Subcutaneous abdominal adipose tissue (tissue), 5 donors: ENCODE results near the gene ERCC8.

ENCODE experiments used
- H3K27ac ChIP-seq: one replicate; pipeline ENCODE4 v1.7.0; 2013; ENCODE audit warnings: low read depth, mild to moderate bottlenecking, inconsistent platforms, low read length, moderate library complexity
- H3K27me3 ChIP-seq, 5 donors: one replicate each; pipeline ENCODE4 v1.7.0; 2013; ENCODE audit warnings: low read length in 5 of 5, inconsistent platforms in 1 of 5; ENCODE audit not compliant: control insufficient read depth in 5 of 5, insufficient read depth in 4 of 5
- H3K36me3 ChIP-seq, 5 donors: one replicate each; pipeline ENCODE4 v1.7.0; 2013; ENCODE audit warnings: low read length in 5 of 5; ENCODE audit not compliant: control insufficient read depth in 5 of 5, insufficient read depth in 5 of 5
- H3K4me1 ChIP-seq, 5 donors: one replicate each; pipeline ENCODE4 v1.7.0; 2013; ENCODE audit warnings: low read length in 5 of 5, mild to moderate bottlenecking in 3 of 5, moderate library complexity in 1 of 5; ENCODE audit not compliant: control insufficient read depth in 5 of 5, insufficient read depth in 5 of 5
- H3K4me3 ChIP-seq, 5 donors: one replicate each; pipeline ENCODE4 v1.7.0; 2013; ENCODE audit warnings: low read length in 5 of 5, low read depth in 1 of 5
- H3K9ac ChIP-seq, 5 donors: one replicate each; pipeline ENCODE4 v1.7.0; 2013; ENCODE audit warnings: low read length in 5 of 5, mild to moderate bottlenecking in 4 of 5, moderate library complexity in 3 of 5
- H3K9me3 ChIP-seq, 5 donors: one replicate each; pipeline ENCODE4 v1.7.0; 2013; ENCODE audit warnings: low read length in 5 of 5; ENCODE audit not compliant: control insufficient read depth in 5 of 5
- donor health status: healthy.
- donor health status: healthy.
- donor health status: healthy.
- donor health status: healthy.
- donor health status: healthy.

ERCC8 gene

DNA sequence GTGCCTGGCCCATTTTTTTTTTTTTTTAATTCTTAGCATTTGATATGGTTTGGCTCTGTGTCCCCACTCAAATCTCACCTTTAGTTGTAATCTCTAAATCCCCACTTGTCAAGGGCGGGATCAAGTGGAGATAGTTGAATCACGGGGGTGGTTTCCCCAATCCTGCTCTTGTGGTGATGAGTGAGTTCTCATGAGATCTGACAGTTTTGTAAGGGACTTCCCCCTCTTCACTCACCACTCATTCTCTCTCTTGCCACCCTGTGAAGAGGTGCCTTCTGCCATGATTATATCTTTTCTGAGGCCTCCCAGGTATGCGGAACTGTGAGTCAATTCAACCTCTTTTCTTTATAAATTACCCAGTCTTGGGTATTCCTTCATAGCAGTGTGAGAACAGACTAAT, 27.4 kb upstream of the ERCC8 start:
- H3K36me3 ChIP-seq: no peaks in the 10 kb centered on the region
- H3K4me3 ChIP-seq: no peak overlapping the region
- peaks cover 0 to 11% (median 2%) of the 10 kb centered on the region in 5 donors for H3K9me3 ChIP-seq
- no peak overlapping the region for H3K9ac ChIP-seq
- no peaks in the 10 kb centered on the region for H3K27me3 ChIP-seq
- no peaks in the 10 kb centered on the region for H3K4me1 ChIP-seq
- H3K27ac ChIP-seq: no peak overlapping the region

DNA sequence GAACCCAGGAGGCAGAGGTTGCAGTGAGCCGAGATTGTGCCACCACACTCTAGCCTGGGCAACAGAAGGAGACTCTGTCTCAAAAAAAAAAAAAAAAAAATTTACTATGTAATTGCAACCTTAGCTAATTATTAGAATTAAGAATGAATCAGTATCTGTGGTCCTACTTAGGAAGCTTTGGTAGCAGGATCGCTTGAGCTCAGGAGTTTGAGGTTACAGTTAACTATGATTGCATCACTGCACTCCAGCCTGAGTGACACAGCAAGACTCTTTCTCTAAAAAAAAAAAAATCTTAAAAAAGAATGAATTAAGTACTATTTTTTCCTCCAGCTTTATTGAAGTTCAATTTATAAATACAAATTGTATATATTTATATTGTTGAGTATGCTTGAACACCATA, 16.8 kb upstream of the ERCC8 start:
- H3K4me3 ChIP-seq: no peak overlapping the region
- H3K9me3 ChIP-seq: peaks cover 3 to 4% (median 3%) of the 10 kb centered on the region in 5 donors
- H3K36me3 ChIP-seq: no peaks in the 10 kb centered on the region
- no peak overlapping the region for H3K27ac ChIP-seq
- no peaks in the 10 kb centered on the region for H3K27me3 ChIP-seq
- peaks cover 0 to 10% (median 4%) of the 10 kb centered on the region in 5 donors for H3K4me1 ChIP-seq
- H3K9ac ChIP-seq: no peak overlapping the region

DNA sequence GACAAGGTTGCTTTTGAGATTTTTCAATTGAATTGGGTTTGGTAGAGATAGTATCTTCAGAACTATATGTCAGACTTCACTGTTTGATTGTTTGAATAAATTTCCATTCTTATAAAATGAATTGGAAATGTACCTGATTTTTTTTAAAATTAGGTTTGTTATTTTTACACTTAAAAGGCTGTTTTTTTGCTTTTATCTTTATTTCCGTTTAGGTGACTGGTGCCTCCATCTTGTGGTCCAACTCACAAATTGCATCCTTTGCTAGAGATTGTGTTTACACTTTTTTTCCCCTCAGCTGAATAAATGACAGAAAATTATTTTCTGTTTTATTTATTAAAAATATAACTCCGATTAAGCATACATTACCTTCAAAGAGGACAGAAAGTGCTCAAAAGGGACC, 15.7 kb upstream of the ERCC8 start:
- H3K36me3 ChIP-seq: no peaks in the 10 kb centered on the region
- H3K27ac ChIP-seq: no peak overlapping the region
- H3K9me3 ChIP-seq: no peaks in the 10 kb centered on the region

DNA sequence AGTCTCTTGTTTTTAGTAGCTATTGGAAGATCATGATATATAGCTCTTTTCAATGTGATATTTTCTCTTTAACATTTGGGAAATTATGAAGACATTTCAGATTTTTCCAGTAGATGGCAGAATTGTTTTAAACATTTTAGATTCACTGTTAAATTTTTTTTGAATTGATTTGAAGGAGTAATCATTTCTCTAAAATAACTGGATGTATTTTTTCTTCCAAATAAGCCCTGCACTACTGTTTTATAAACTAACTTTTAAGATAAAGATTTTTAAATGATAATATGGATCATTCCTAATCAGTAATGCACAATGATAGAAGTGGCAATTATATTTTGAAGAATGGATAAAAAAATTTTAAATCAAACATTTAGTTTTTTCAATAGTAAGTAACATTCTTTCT, 14.3 kb upstream of the ERCC8 start:
- no peak overlapping the region for H3K27ac ChIP-seq
- H3K36me3 ChIP-seq: no peaks in the 10 kb centered on the region
- peaks cover 0 to 4% (median 4%) of the 10 kb centered on the region in 5 donors for H3K9me3 ChIP-seq
- H3K9ac ChIP-seq: no peak overlapping the region
- no peak overlapping the region for H3K4me3 ChIP-seq
- H3K4me1 ChIP-seq: peaks cover 0 to 10% (median 4%) of the 10 kb centered on the region in 5 donors
- no peaks in the 10 kb centered on the region for H3K27me3 ChIP-seq

More for the DNA sequence above, 15.7 kb upstream of the ERCC8 start:
- Histone ChIP-seq H3K9ac (no peak overlapping the region), H3K27me3 (no peaks in the 10 kb centered on the region), H3K4me1 (peaks cover 0 to 10% (median 4%) of the 10 kb centered on the region in 5 donors), H3K4me3 (no peak overlapping the region)

DNA sequence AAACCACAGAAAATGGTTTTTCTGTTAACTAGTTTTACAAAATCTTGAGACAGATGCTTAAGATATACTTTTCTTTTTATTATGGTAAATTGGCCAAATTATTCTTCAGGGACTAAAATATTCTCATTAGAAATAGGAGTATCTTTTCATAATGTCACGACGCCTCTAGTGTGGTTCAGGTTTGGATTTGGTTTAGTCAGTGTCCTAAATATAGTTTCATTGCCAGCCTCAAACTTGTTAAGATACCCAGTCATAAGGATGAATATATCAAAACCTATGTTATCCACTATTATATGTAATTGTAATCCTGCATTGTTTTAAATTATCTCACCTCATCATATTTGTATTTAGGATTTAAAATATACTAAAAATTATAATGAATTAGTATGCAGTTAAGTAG, 13.8 kb upstream of the ERCC8 start:
- Histone ChIP-seq H3K27ac (no peak overlapping the region), H3K4me1 (peaks cover 0 to 7% (median 4%) of the 10 kb centered on the region in 5 donors), H3K9ac (no peak overlapping the region), H3K36me3 (no peaks in the 10 kb centered on the region), H3K4me3 (no peak overlapping the region), H3K27me3 (no peaks in the 10 kb centered on the region), H3K9me3 (peaks cover 0 to 4% (median 4%) of the 10 kb centered on the region in 5 donors)

DNA sequence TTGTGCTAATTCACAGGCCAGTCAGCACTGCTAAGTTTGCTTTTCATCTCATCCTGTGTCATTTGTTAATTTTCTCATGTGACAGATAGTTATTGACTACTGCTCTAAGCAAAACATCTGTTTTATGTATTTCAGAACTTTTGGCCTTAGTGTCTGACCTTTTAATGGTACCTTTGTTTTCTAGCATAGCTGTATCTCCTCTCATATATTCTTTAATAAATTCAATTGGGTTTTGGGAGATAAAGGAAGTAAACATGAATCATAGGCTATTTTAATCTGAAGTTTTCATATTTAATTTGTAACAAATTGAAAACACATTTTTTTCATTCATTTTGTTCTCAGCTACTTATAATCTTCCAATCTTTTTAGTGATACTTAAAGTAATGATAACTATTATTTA, 13.2 kb upstream of the ERCC8 start:
- Histone ChIP-seq H3K4me3 (no peak overlapping the region), H3K36me3 (no peaks in the 10 kb centered on the region), H3K9me3 (peaks cover 0 to 4% (median 4%) of the 10 kb centered on the region in 5 donors), H3K9ac (no peak overlapping the region), H3K27me3 (no peaks in the 10 kb centered on the region), H3K4me1 (peaks cover 0 to under 1% (median 0%) of the 10 kb centered on the region in 5 donors), H3K27ac (no peak overlapping the region)

DNA sequence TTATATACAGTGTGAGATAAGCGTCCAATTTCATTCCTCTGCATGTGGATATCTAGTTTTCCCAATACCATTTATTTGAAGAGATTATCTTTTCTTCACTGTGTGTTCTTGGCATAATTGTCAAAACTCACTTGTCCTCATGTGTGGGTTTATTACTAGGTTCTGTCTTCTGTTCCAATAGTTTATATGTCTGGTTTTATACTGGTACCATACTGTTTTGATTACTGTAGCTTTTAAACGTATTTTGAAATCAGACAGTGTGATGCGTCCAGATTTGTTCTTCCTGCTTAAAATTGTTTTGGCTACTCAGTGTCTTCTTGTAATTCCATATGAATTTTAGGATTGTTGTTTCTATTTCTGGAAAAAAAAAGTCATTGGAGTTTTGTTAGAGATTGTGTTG, 10.4 kb upstream of the ERCC8 start:
- Histone ChIP-seq H3K27me3 (no peaks in the 10 kb centered on the region), H3K9me3 (peaks cover 0 to 4% (median 4%) of the 10 kb centered on the region in 5 donors), H3K4me1 (no peaks in the 10 kb centered on the region), H3K9ac (no peak overlapping the region), H3K27ac (no peak overlapping the region), H3K36me3 (no peaks in the 10 kb centered on the region), H3K4me3 (no peak overlapping the region)

DNA sequence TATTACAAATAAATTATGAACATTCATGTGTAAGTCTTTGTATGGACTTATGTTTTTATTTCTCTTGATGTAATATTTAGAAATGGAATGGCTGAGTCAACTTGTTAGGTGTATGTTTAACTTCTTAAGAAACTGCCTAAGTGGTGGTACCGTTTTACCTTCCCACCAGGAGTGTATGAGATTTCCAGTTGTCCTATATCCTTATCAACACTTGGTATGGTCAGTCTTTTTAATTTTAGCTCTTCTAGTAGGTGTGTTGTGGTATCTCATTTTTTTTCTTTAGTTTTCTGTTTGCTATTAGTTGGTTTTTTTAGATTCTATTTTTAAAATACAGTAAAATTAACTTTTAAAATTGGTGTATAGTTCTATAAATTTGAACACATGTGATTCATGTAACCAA, 3.9 kb upstream of the ERCC8 start:
- H3K27ac ChIP-seq: no peak overlapping the region
- H3K9me3 ChIP-seq: no peaks in the 10 kb centered on the region
- H3K9ac ChIP-seq: no peak overlapping the region
- H3K4me3 ChIP-seq: no peak overlapping the region
- H3K36me3 ChIP-seq: no peaks in the 10 kb centered on the region
- H3K27me3 ChIP-seq: no peaks in the 10 kb centered on the region
- H3K4me1 ChIP-seq: peaks cover 0 to 22% (median 16%) of the 10 kb centered on the region in 5 donors

DNA sequence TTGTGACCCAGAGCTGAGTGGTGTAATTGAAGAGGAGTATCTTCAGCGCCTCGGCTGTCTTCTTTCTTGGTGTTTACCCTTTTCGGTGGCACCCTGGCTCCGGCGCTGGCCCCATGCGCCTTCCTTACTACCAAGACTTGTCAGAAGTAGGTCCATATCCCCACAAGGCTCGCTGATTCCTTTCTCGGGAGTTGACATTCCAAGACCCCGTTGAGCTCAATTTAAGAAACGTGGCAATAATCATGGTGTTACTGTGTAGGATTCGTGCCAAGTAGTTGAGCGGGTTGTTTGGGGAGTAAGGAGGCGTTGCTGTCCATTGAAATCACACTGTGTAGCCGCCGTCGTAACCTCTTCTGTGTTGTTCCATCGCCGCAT, 930 bp upstream of the ERCC8 start:
- H3K36me3 ChIP-seq: no peaks in the 10 kb centered on the region
- H3K27me3 ChIP-seq: no peaks in the 10 kb centered on the region
- H3K4me3 ChIP-seq: peak overlapping the region; percentile 75 to 99 (median 95)
- H3K27ac ChIP-seq: peak overlapping the region; percentile 94
- peak overlapping the region; percentile 77 to 96 (median 93) for H3K9ac ChIP-seq
- no peaks in the 10 kb centered on the region for H3K9me3 ChIP-seq
- peaks cover 0 to 27% (median 17%) of the 10 kb centered on the region in 5 donors for H3K4me1 ChIP-seq

DNA sequence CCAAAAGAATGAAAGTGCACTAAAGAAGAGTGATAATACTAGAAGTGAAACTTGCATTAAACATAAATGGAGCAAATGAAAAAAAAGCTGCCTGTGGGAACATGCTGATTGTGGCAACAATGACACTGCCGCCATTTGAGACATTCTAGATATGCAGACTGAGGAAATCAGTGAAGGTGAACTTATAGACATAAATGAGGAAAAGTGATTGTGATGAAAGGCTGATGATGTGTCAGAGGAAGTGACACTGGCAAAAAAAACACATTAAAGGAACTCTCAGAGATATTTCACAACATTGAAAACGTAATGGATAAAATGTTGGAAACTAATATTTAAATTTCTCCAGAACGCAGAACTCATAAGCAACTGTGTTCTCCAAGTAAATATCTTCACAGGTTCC, 1.2 kb downstream of the ERCC8 start:
- Histone ChIP-seq H3K36me3 (no peaks in the 10 kb centered on the region), H3K27ac (peak overlapping the region; percentile 94), H3K9ac (peak overlapping the region in 1 of 5 donors; percentile 2), H3K4me1 (peaks cover 0 to 27% (median 17%) of the 10 kb centered on the region in 5 donors), H3K4me3 (peak overlapping the region in 2 of 5 donors; percentile 74 to 95), H3K9me3 (no peaks in the 10 kb centered on the region), H3K27me3 (no peaks in the 10 kb centered on the region)

DNA sequence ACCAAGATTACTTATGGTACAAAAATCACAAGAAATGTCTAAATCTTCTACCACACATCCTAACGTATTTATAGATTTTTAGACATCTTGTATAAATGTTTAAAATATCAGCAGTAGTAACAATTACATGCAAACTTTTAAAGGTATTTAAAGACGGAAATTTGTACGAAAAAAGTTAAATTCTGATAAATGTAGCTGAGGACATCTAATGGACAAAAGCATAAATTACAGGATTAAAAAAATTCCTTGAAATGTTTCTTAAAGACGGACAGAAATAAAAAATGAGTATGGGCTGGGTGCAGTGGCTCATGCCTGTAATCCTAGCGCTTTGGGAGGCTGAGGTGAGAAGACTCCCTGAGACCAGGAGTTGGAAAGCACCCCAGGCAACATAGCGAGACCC, 15.8 kb downstream of the ERCC8 start:
- H3K4me3 ChIP-seq: no peak overlapping the region

More for the DNA sequence above, 15.8 kb downstream of the ERCC8 start:
- no peak overlapping the region for H3K9ac ChIP-seq
- no peaks in the 10 kb centered on the region for H3K27me3 ChIP-seq
- no peaks in the 10 kb centered on the region for H3K9me3 ChIP-seq
- peaks cover 13 to 19% (median 15%) of the 10 kb centered on the region in 5 donors for H3K36me3 ChIP-seq
- H3K27ac ChIP-seq: no peak overlapping the region
- H3K4me1 ChIP-seq: no peaks in the 10 kb centered on the region
